Panc1 (cell line): Measurements from ENCODE around the gene PLCXD1.

Source experiments
- CTCF ChIP-seq: fragments of 450-650 bp; IDR thresholded peaks from 2 replicates; pipeline ENCODE4 v1.5.1; 2017; ENCODE audit warnings: mild to moderate bottlenecking
- POLR2AphosphoS5 ChIP-seq: IDR thresholded peaks from 2 replicates; pipeline ENCODE4 v1.6.1; 2012; ENCODE audit warnings: mild to moderate bottlenecking, low read depth, low read length, moderate library complexity
- REST ChIP-seq, 2 experiments: IDR thresholded peaks; 2 replicates each; pipeline ENCODE4 v1.6.1; 2011 to 2012; ENCODE audit warnings: low read depth in 2 of 2, control low read depth in 1 of 2, low read length in 1 of 2, mild to moderate bottlenecking in 1 of 2, moderate library complexity in 1 of 2; ENCODE audit not compliant: insufficient read depth in 1 of 2
- TCF7L2 ChIP-seq: IDR thresholded peaks from 2 replicates; pipeline ENCODE4 v1.6.1; 2011; ENCODE audit warnings: mild to moderate bottlenecking, low read depth, low read length, inconsistent platforms

- TF ChIP-seq CTCF (no peak), POLR2AphosphoS5 (no peak), REST (IDR thresholded peaks at IDR 0.05; ENCODE audit: insufficient read depth in 1 of 2, low read depth in 2 of 2, low read length in 1 of 2) (no peak), TCF7L2 (no peak)
These were observed 54.6 kb downstream of the PLCXD1 start for GRCh38 chrX:335758-336155.
